ENCODE data around the gene MARS1.
"Not testable (repeated sequence)": the region's sequence is repeated elsewhere in the genome, so short reads cannot be mapped to it uniquely, and the experiment has no call there.

The MARS1 gene

GRCh38 chr12:57553343-57554202, 65.7 kb downstream of the MARS1 start:
- DNase-seq = no peak

- no peak for DNase-seq
These were observed 66.6 kb downstream of the MARS1 start for GRCh38 chr12:57554453-57554852.

GRCh38 chr12:57554897-57555296, 67.0 kb downstream of the MARS1 start:
- no peak for DNase-seq

GRCh38 chr12:57558864-57559263, 71.0 kb downstream of the MARS1 start:
- DNase-seq = no peak

- DNase-seq = no peak
These were observed 72.6 kb downstream of the MARS1 start for GRCh38 chr12:57560516-57560915.

GRCh38 chr12:57561117-57561516, 73.2 kb downstream of the MARS1 start:
- not testable (repeated sequence) for DNase-seq

GRCh38 chr12:57563358-57563757, 75.5 kb downstream of the MARS1 start:
- DNase-seq = no peak

GRCh38 chr12:57564178-57564740, 76.4 kb downstream of the MARS1 start:
- DNase-seq = no peak
